ENCODE results near the gene ERLIN1.

GRCh38 chr10:100182908-100183307 is 2.9 kb downstream of the ERLIN1 start:
- no peak for TF ChIP-seq CTCF (conservative IDR thresholded peaks at IDR 0.05; ENCODE audit: low read depth in 2 of 2)
- TF ChIP-seq JUNB (IDR thresholded peaks at IDR 0.05; ENCODE audit: unreplicated experiment) = no peak
- TF ChIP-seq POLR2AphosphoS5 (IDR thresholded peaks at IDR 0.05; ENCODE audit: low read depth) = no peak
- no peak for TF ChIP-seq REST (IDR thresholded peaks at IDR 0.05; ENCODE audit: unreplicated experiment)
- TF ChIP-seq STAT1 (IDR thresholded peaks at IDR 0.05; ENCODE audit: unreplicated experiment) = no peak
- no peak for TF ChIP-seq CREB1 (CRISPR knock-in tag; IDR thresholded peaks at IDR 0.05; ENCODE audit: low read depth)
- TF ChIP-seq EZH2 (IDR thresholded peaks at IDR 0.05; ENCODE audit: low read depth, unreplicated experiment) = no peak
- no peak for TF ChIP-seq EZH2phosphoT487 (IDR thresholded peaks at IDR 0.05; ENCODE audit: unreplicated experiment)
